Body of pancreas (tissue), 4 donors: ENCODE results near the gene RNF169. TPM values are rescaled to one million over a fixed set of nuclear protein-coding genes. Genes with fewer than 3 reads are reported as not detected.
A peak's percentile ranks its signal among the peaks of the same experiment; 100 is the strongest.

ENCODE experiments used
- ATAC-seq: fragments of 150-250 bp; one replicate; pipeline ENCODE4 v1.9.1; 2016
- DNase-seq, 4 donors: peaks; one replicate each; pipeline ENCODE4 v3.0.0-alpha.2; 2019
- H3K27ac ChIP-seq, 4 donors: fragments of 200-600 bp; sonication (generic); 1 replicate in 3 of 4; 2 replicates in 1 of 4; pipeline versions ENCODE4 v1.5.1 to v1.6.1; 2016 to 2019; ENCODE audit warnings: mild to moderate bottlenecking in 1 of 4, mixed read lengths in 1 of 4, moderate library complexity in 1 of 4
- H3K27me3 ChIP-seq, 2 donors: fragments of 200-600 bp; sonication (generic); one replicate each; pipeline ENCODE4 v1.6.0; 2016; ENCODE audit warnings: mild to moderate bottlenecking in 1 of 2
- H3K36me3 ChIP-seq, 2 donors: fragments of 200-600 bp; sonication (generic); replicated peaks in 1 of 2; 2 replicates each; pipeline ENCODE4 v1.5.1; 2016; ENCODE audit warnings: low read depth in 2 of 2; ENCODE audit not compliant: insufficient read depth in 1 of 2
- H3K4me1 ChIP-seq: fragments of 200-600 bp; sonication (generic); one replicate; pipeline ENCODE4 v1.6.0; 2016
- H3K4me3 ChIP-seq, 2 donors: fragments of 200-600 bp; sonication (generic); 1 replicate in 1 of 2; 2 replicates in 1 of 2; pipeline ENCODE4 v1.5.1; 2016 to 2019
- H3K9me3 ChIP-seq, 3 donors: fragments of 200-600 bp; sonication (generic); 1 replicate in 2 of 3; 2 replicates in 1 of 3; pipeline ENCODE4 v1.5.1; 2016
- CTCF ChIP-seq, 7 experiments: fragments of 450-650 bp in 4 of 7; fragments of 200-600 bp in 3 of 7; sonication (generic) in 3 of 7; IDR thresholded peaks; one replicate each; pipeline ENCODE4 v1.5.1; 2016 to 2019; ENCODE audit warnings: antibody characterized with exemption in 7 of 7
- POLR2A ChIP-seq, 3 donors: fragments of 450-650 bp; IDR thresholded peaks; one replicate each; pipeline ENCODE4 v1.6.1; 2016; ENCODE audit warnings: antibody characterized with exemption in 3 of 3, mild to moderate bottlenecking in 2 of 3
- WGBS, 2 donors: methylation state at CpG; one replicate each; pipeline ENCODE4 v1.1.5; 2017; 5-methylcytosine and 5-hydroxymethylcytosine counted together
- intact Hi-C: fragments of 100-400 bp; cut with DNase I; formaldehyde crosslinking; loops from one replicate; pipeline ENCODE4 v1.15.1; 2023
- total RNA-seq, 2 donors: library from RNA; depleted of rRNA; stranded (reverse); fragments of >200 nt; gene quantifications; one replicate each; pipeline ENCODE4 v1.1.0, GENCODE V29; 2016

Gene RNF169
- total RNA-seq, 2 donors from 2014 or later = 10.2 to 15.0 TPM

DNA sequence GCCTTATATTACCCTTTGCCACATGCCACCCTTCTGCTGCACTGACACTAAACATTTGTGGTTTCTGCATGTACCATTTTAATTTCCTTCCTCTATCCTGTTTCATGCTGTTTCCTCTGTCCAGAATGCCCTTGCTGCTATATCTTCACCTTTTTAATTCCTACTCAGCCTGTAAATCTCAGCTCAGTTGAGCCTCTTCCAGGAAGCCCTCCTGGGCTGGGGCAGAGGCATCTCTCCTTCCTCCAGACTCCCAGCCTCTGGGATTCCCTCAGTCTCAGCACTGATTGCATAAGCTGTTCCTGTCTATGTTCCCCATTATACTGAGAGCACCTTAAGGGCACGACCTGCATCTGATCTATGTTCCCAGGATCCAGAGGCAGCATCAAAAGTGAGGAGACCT, 98.7 kb downstream of the RNF169 start:
- no peaks in the 10 kb centered on the region for H3K4me1 ChIP-seq

GRCh38 chr11:74847895-74848294, 99.2 kb downstream of the RNF169 start:
- ATAC-seq (no peak), DNase-seq (no peak)
- Histone ChIP-seq H3K27ac (no peak overlapping the region), H3K27me3 (no peaks in the 10 kb centered on the region), H3K4me3 (no peak overlapping the region), H3K36me3 (peaks cover 0 to 12% of the 10 kb centered on the region in 2 donors), H3K4me1 (no peaks in the 10 kb centered on the region), H3K9me3 (no peaks in the 10 kb centered on the region)
- TF ChIP-seq CTCF (IDR thresholded peaks at IDR 0.05) (no peak), POLR2A (IDR thresholded peaks at IDR 0.05) (no peak)
- intact Hi-C loops = no loop called here
- 94 to 95% methylated on average over 6 of the region's 6 CpGs for WGBS, 2 donors

More for the DNA sequence above, 98.7 kb downstream of the RNF169 start:
- Histone ChIP-seq H3K27me3 (no peaks in the 10 kb centered on the region), H3K27ac (no peak overlapping the region), H3K36me3 (peaks cover 0 to 15% of the 10 kb centered on the region in 2 donors), H3K9me3 (no peaks in the 10 kb centered on the region), H3K4me3 (no peak overlapping the region)
- WGBS, 2 donors = 100% methylated on average over 1 of the region's 1 CpG
- DNase-seq (no peak), ATAC-seq (no peak)
- TF ChIP-seq CTCF (IDR thresholded peaks at IDR 0.05) (no peak), POLR2A (IDR thresholded peaks at IDR 0.05) (no peak)
- intact Hi-C loops = no loop called here

- peak in 1 of 4 donors; percentile 18 for DNase-seq
- Histone ChIP-seq H3K27ac (no peak overlapping the region), H3K36me3 (peaks cover 0 to 5% of the 10 kb centered on the region in 2 donors), H3K4me3 (no peak overlapping the region), H3K4me1 (no peaks in the 10 kb centered on the region), H3K9me3 (no peaks in the 10 kb centered on the region), H3K27me3 (no peaks in the 10 kb centered on the region)
- TF ChIP-seq POLR2A (IDR thresholded peaks at IDR 0.05) (no peak), CTCF (IDR thresholded peaks at IDR 0.05) (no peak)
- ATAC-seq = no peak
- intact Hi-C loops = no loop called here
- WGBS, 2 donors = 73 to 81% methylated on average over 6 to 7 of the region's 7 CpGs
Measured at GRCh38 chr11:74849525-74850391, 101.1 kb downstream of the RNF169 start.

- TF ChIP-seq CTCF (IDR thresholded peaks at IDR 0.05) (no peak), POLR2A (IDR thresholded peaks at IDR 0.05) (no peak)
- no peaks in the 10 kb centered on the region for H3K9me3 ChIP-seq
- no peaks in the 10 kb centered on the region for H3K27me3 ChIP-seq
- H3K4me1 ChIP-seq = no peaks in the 10 kb centered on the region
- H3K27ac ChIP-seq = no peak overlapping the region
- no peaks in the 10 kb centered on the region for H3K36me3 ChIP-seq
- no peak for ATAC-seq
- intact Hi-C loops = no loop called here
- 93 to 99% methylated on average over 4 of the region's 4 CpGs for WGBS, 2 donors
- no peak for DNase-seq
- H3K4me3 ChIP-seq = no peak overlapping the region
Measured at GRCh38 chr11:74853223-74853622, 104.6 kb downstream of the RNF169 start.

DNA sequence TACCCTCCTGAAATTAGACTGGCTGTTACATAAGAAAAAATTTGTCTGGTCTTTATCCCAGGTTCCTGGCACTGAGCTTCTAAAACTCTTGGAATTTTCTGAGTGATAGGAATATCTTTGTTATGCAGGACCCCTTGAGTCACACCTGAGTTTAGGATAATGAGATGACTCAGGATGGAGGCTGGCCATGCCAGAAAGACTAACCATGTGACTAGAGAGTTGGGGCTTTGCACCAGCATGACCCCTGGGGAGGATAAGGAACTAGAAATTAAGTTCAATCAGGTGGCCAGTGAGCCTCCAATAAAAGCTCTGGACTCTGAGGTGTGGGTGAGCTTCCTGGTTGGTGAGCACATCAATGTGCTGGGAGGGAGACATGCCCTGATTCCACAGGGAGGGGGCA, 112.1 kb downstream of the RNF169 start:
- H3K27ac ChIP-seq = no peak overlapping the region
- no peaks in the 10 kb centered on the region for H3K36me3 ChIP-seq
- TF ChIP-seq CTCF (IDR thresholded peaks at IDR 0.05) (no peak), POLR2A (IDR thresholded peaks at IDR 0.05) (no peak)
- no peak overlapping the region for H3K4me3 ChIP-seq
- peaks cover 0 to 16% (median 0%) of the 10 kb centered on the region in 3 donors for H3K9me3 ChIP-seq
- DNase-seq = no peak
- H3K4me1 ChIP-seq = no peaks in the 10 kb centered on the region
- ATAC-seq = no peak
- no peaks in the 10 kb centered on the region for H3K27me3 ChIP-seq
- intact Hi-C loops = no loop called here
